HG02981 (cell line): ENCODE data around the gene RCN1.
"Not testable (repeated sequence)": the region's sequence is repeated elsewhere in the genome, so short reads cannot be mapped to it uniquely, and the experiment has no call there.

ENCODE experiments used
- ATAC-seq: cut with Tn5 transposase; IDR thresholded peaks from one replicate; pipeline ENCODE4 v1.9.1; 2021; ENCODE audit warnings: mild to moderate bottlenecking, moderate library complexity; ENCODE audit not compliant: unreplicated experiment

Gene RCN1

DNA sequence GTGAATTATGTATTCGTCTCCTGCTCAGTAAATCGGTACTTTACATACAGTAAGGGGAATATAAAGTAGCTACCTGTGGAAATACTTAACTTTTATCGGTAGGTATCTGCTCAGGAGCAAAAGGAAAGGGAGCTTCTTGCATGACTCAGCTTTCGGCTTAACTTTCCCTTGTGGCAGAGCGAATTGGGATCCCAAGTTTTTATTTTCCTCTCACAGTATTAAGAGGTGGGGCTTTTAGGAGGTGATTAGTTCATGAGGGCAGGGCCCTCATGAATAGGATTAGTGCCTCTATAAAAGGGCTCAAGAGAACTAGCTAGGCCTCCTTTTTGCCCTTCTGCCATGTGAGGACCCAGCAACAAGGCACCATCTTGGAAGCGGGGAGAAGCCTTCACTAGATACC is 18.7 kb downstream of the RCN1 start:
- no peak for ATAC-seq

GRCh38 chr11:32110795-32111194 is 19.9 kb downstream of the RCN1 start:
- ATAC-seq, result no peak

DNA sequence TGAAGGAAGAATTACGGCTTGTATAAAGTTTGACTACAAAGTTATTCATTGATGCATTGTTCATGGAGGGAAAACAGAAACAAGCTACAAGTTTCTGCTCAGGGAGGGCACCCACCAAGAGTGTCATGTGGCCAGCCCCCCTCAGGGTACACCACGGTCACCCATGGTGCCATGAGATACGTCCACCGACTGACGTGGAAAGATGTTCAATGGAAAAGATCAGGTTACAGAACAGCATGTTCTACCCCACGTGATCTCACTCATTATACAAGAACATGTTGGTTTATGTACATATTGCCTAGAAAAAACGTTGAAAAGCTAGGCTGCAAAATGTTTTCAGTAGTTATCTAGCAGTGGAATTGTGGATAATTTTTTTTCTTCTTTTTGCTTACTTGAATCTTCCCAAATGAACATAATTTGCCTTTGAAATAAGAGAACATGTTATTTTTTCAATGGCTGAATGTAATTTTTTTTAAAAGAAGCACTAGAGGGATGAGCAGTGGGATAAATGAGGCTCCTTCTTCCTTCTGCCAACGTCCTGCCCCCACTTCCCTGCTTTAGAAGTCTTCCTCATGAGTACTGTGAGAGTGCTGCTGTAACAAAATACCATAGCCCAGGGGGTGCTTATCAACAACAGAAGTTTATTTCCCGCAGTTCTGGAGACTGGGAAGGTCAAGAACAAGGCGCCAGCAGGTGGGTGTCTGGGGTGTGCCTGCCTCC is 22.5 kb downstream of the RCN1 start:
- no peak for ATAC-seq

DNA sequence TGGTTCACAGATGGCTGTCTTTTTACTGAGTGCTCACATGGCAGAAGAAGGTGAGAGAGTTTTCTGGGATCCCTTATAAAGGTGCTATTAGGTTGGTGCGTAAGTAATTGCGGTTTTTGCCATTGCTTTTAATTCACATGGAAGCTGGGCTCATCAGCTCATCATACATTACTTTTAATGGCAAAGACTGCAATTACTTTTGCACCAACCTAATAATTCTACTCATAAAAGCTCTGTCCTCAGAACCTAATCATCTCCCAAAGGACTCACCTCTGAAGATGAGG is 23.0 kb downstream of the RCN1 start:
- no peak for ATAC-seq

GRCh38 chr11:32115446-32115845 is 24.6 kb downstream of the RCN1 start:
- ATAC-seq, result no peak

GRCh38 chr11:32116668-32117067 is 25.8 kb downstream of the RCN1 start:
- ATAC-seq, result no peak

DNA sequence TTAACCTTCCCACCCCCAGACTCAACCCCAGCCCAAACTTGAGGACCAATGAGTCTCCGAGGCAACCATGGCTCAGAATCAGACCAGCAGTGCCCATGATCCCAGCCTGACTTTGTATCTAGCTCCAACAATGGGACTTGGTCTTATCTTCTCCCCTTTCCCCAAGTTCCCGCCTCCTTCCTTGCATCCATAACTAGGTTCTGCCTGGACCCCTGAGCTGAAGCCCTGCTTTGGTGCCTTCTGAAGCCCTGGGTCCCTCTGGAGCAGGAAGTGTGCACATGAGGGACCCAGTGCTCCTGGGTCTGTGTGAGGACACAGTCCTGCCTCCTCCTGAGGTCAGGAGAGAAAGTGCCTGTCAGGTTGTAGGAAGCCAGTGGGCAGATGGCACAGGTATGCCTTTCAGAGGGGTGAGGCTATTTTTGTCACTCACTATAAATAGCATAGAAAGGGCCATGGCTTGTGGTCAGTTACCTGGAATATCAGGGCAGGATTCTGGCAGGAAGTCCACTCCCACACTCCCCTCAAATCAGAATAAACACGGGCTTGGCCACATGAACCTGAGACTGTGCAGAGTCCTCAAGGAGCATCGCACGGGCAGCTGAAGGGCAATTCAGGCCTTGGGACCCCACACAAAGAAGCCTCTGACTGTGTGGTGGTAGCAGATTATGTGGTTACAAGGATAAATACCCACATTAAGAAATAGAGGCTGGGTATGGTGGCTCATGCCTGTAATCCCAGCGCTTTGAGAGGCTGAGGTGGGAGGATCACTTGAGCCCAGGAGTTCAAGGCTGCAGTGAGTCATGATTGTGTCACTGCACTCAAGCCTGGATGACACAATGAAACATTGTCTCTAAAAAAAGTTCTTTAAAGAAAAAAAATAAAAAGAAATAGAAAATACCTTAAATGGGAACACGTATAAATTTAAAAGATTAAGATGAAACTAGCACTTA is 27.4 kb downstream of the RCN1 start:
- ATAC-seq, result no peak

GRCh38 chr11:32119139-32119538 is 28.3 kb downstream of the RCN1 start:
- ATAC-seq, result not testable (repeated sequence)

DNA sequence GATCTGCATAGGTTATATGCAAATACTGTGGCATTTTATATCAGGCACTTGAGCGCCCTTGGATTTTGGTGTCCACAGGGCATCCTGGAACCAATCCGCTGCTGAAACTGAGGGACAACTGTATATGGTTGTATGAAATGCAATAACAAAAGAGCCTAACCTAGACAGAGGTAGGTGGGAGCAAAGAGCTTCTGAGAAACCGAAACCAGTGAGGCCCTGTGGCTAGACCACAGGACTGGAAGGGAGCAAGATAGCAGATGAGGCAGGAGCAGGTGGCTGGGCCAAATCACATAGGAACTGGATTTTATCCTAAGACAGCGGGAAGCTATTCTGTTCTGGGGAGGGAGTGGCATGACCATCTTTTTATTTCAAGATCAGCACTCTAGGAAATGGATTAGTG is 30.1 kb downstream of the RCN1 start:
- no peak for ATAC-seq

DNA sequence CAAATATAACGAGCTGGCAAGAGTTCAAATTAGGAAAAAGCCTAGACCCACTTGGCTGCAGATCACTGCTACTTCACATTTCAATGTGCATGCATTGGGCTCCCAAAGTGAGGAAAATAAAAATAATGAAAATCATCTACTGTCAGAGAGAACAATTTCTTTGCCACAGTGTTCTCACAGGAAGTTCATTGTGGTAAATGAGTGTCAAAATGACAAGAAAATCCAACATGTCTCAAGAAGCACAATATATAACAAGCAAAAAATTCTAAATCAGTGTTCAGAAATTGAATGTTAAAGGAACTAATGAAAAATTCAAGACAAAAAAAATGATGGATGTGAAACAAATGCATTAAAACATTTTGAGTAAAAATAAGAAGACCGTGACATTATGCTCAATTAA is 31.3 kb downstream of the RCN1 start:
- ATAC-seq, result no peak

DNA sequence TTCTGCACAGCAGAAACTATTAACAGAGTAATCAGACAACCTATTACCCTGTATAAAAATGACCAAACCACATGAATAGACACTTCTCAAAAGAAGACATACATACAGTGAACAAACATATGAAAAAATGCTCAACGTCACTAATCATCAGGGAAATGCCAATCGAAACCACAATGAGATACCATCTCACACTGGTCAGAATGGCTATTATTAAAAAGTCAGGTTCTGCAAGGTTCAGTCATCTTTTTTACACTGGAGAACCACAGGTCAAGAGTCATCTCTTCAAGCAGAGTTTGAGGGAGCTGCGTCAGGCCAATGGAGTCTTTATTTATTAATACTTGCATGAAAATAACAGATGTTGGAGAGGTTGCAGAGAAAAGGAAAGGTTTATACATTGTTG is 40.4 kb downstream of the RCN1 start:
- no peak for ATAC-seq

DNA sequence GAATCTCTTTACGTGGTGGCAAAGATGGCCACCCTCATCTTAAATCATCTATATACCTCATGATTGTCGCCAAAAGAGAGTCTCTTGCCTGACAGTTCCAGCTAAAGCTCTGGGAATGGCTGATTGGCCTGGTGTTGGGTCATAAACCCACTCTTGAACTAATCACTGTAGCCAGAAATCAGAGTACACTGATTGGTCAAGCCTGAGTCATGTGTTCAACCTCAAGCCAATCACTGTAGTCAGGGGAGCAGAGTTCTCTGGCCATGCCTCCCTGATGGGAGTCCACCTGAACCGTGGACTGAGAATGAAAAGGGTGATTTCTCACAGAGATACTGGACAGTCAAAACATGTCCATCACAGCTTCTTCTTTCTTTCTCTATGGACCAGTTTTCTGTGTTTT is 45.8 kb downstream of the RCN1 start:
- ATAC-seq, result no peak

- no peak for ATAC-seq
These were observed 46.4 kb downstream of the RCN1 start for GRCh38 chr11:32137263-32137662.

GRCh38 chr11:32137869-32138268 is 47.0 kb downstream of the RCN1 start:
- ATAC-seq, result no peak

DNA sequence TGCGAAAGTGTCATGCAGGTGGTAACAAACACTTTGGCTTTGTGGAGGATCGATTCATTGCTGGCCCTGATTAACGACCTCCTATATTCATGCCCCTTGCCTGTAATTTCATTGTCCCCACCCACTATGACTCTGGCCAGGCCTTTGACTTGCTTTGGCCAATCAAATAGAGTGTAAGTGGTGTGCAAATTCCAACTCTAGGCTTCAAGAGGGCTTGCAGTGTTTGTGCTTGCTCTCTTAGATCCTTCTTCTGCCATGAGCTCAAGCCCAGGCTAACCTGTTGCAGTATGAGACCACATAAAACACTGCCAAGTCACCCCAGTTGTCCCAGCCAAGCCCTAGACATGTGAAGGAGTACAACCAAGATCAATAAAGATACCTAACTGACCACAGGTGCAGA is 48.0 kb downstream of the RCN1 start:
- ATAC-seq, result no peak

- ATAC-seq, result no peak
These were observed 49.1 kb downstream of the RCN1 start for GRCh38 chr11:32139896-32140520.

DNA sequence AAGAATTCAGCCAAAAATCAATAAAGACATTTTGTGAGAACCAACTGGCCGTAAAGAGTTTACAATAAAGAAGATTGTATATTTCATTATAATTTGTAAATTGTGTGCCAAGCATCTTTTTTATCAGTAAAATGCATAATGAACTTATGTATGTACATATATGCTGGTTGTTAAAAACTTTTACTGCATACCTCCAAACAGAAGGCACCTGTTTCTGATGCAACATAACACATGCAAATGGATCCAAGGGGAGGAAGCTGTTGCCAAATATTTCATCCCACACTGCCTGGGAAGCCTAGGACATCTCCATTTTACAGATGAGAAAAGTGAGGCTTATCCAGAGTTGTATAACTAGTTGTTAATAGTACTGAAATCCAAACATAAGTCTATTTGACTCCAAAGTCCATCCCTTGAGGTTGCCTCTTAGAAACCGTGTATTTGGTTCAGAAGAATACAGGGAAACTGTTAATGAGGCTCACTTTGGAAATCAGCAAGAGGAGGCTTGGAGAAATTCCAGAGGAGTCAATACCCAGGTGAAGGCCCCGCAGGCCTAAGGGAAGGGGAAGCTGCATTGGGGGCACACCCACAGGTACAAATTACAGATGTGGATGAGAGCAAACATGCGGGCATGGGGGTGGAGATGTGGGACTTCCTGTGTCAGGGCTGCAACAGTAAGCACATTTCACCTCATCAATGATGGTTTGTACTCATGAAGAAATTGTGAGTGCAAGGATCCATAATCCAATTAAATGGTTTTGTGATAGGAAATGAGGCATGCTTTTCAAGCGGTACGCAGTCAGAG is 51.1 kb downstream of the RCN1 start:
- no peak for ATAC-seq

GRCh38 chr11:32143378-32143777 is 52.5 kb downstream of the RCN1 start:
- no peak for ATAC-seq

DNA sequence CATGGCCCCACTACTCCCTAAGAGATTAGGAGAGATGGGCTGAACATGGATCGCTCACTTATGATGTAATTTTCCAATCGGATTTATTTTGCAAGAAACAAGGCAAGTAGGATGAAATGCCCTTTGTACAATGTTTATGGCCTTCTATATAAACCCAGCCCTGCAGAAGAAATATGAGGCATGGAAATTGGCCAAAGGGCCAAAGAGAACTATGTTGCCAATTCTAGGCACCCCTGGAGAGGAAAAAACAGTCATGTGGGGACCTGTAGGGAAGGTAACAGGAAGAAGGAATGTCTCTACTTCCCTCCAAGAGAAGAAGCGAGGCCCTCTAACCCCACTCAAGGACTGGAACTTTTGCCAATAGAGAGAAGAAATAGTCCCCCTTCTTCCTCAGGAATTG is 54.4 kb downstream of the RCN1 start:
- ATAC-seq, result no peak

DNA sequence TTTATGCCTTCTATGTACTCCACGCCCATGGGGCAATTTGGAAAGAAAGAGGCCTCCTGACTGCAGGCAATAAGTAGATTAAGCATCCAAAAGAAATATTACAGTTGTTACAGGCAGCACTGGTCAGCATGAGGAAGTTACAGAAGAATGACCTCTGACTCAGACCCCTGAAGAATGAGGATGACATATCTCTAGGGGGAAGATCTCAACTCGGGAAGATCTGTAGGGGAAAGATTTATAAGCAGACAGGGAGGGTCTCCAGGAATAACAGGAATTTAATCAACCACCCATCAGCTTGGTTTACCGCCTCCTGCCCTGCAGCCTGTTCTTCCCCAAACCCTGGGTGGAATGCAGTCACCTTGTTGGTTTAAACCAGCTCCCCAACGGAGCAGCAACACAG is 58.0 kb downstream of the RCN1 start:
- no peak for ATAC-seq

DNA sequence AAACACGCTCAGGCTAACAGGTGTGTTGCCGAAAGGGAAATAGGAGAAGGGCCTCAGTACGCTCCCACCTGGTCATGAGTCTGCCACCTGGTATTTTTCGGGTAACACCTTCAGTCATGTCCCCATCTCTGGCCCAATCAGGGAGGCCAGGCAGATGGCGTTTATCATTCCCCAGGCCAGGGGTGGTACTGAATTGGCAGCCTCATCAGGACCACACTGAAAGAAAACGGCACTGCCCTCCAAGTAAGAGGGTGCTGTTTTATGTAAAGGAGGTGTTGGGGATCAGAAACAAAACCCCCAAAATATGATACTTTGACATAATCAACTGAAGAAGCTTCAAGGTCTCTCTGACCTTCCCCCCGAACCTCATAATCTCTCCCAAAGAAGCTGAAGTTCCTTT is 58.9 kb downstream of the RCN1 start:
- no peak for ATAC-seq
